CD4-positive, alpha-beta T cell treated with Interleukin-4 for 1 hour (primary cell): Measurements from ENCODE around the gene HDAC3.
A peak's percentile ranks its signal among the peaks of the same experiment; 100 is the strongest.

Source experiments
- DNase-seq, 2 donors: peaks; one replicate each; pipeline ENCODE4 v3.0.0-alpha.2; 2020 to 2022

The HDAC3 gene

GRCh38 chr5:141657937-141658545 is 21.4 kb upstream of the HDAC3 start:
- no peak for DNase-seq

GRCh38 chr5:141657404-141657803 is 20.8 kb upstream of the HDAC3 start:
- no peak for DNase-seq

GRCh38 chr5:141656396-141656795 is 19.7 kb upstream of the HDAC3 start:
- DNase-seq = no peak

- DNase-seq = no peak
Measured at GRCh38 chr5:141655020-141655419, 18.4 kb upstream of the HDAC3 start.

- no peak for DNase-seq
Measured at GRCh38 chr5:141654298-141654697, 17.6 kb upstream of the HDAC3 start.

- no peak for DNase-seq
Measured at GRCh38 chr5:141651728-141652105, 15.1 kb upstream of the HDAC3 start.

GRCh38 chr5:141650851-141651727 is 14.4 kb upstream of the HDAC3 start, which contains the start of gene FCHSD1:
FCHSD1 (minus strand) TSS chr5:141651418; CDS start chr5:141651368, 50 bp downstream.
- peak; percentile 86 to 88 for DNase-seq

- DNase-seq = no peak
Measured at GRCh38 chr5:141649972-141650371, 13.3 kb upstream of the HDAC3 start.

GRCh38 chr5:141649056-141649688 is 12.5 kb upstream of the HDAC3 start:
- no peak for DNase-seq

GRCh38 chr5:141647851-141648250 is 11.2 kb upstream of the HDAC3 start:
- DNase-seq = no peak

- DNase-seq = no peak
Measured at GRCh38 chr5:141647242-141647641, 10.6 kb upstream of the HDAC3 start.

GRCh38 chr5:141646026-141646425 is 9.4 kb upstream of the HDAC3 start:
- no peak for DNase-seq

- no peak for DNase-seq
Measured at GRCh38 chr5:141641634-141642267, 5.1 kb upstream of the HDAC3 start.

GRCh38 chr5:141640698-141641097 is 4.0 kb upstream of the HDAC3 start:
- DNase-seq = no peak

GRCh38 chr5:141640051-141640415 is 3.4 kb upstream of the HDAC3 start:
- DNase-seq = no peak

GRCh38 chr5:141639357-141640050 is 2.9 kb upstream of the HDAC3 start:
- DNase-seq = no peak

GRCh38 chr5:141638771-141639170 is 2.1 kb upstream of the HDAC3 start:
- no peak for DNase-seq

- DNase-seq = peak; percentile 66 to 73
Measured at GRCh38 chr5:141637767-141638419, 1.2 kb upstream of the HDAC3 start.

- peak; percentile 24 to 53 for DNase-seq
Measured at GRCh38 chr5:141637123-141637766, 596 bp upstream of the HDAC3 start.

- DNase-seq = no peak
Measured at GRCh38 chr5:141636106-141636412, 590 bp downstream of the HDAC3 start.

- DNase-seq = no peak
Measured at GRCh38 chr5:141635646-141636045, 1.0 kb downstream of the HDAC3 start.

GRCh38 chr5:141634720-141635119 is 1.9 kb downstream of the HDAC3 start:
- DNase-seq = no peak
